GM12878 (cell line): ENCODE data around the gene HS1BP3. TPM values are rescaled to one million over a fixed set of nuclear protein-coding genes. Genes with fewer than 3 reads are reported as not detected.

ENCODE experiments used
- ATAC-seq: fragments of 200-7000 bp; cut with Tn5 transposase; 3 replicates; pipeline ENCODE4 v1.9.1; 2020; ENCODE audit warnings: mild to moderate bottlenecking, moderate library complexity
- BruUV-seq: library from RNA; stranded (reverse); fragments of 400-500 nt; replicated peaks from 2 replicates; lab custom pipeline; 2021; lab: Mats Ljungman, UMichigan
- CTCF ChIA-PET: fragments of 300-600 bp; sonication (Branson Sonifier 250); formaldehyde crosslinking; extraction: SDS; loops from one replicate; lab custom pipeline; 2021; ENCODE audit warnings: inconsistent platforms; lab: Yijun Ruan, JAX
- POLR2A ChIA-PET: fragments of 350-600 bp; formaldehyde crosslinking; extraction: SDS; loops from one replicate; lab custom pipeline; 2021; ENCODE audit warnings: inconsistent platforms; lab: Charles Lee
- RAD21 ChIA-PET: fragments of 300-600 bp; sonication (Branson Sonifier 250); formaldehyde crosslinking; loops from one replicate; lab custom pipeline; 2023; ENCODE audit warnings: antibody characterized with exemption; ENCODE audit not compliant: unreplicated experiment; lab: Charles Lee
- SMC1A ChIA-PET: fragments of 300-600 bp; sonication (Branson Sonifier 250); formaldehyde crosslinking; loops from one replicate; lab custom pipeline; 2023; ENCODE audit not compliant: unreplicated experiment, uncharacterized antibody; lab: Charles Lee
- DNase-seq: peaks from one replicate; pipeline ENCODE4 v3.0.0-alpha.2; 2011; ENCODE audit warnings: low read depth, low spot score
- FAIRE-seq: peaks from 3 replicates; lab custom pipeline; 2011; peaks lifted over from hg19 to GRCh38; lab: Jason Lieb, UNC
- H2AFZ ChIP-seq: 2 replicates; pipeline ENCODE4 v1.6.0; 2011; ENCODE audit warnings: low read depth, low read length, control low read depth; ENCODE audit not compliant: control insufficient read depth
- H3K27ac ChIP-seq: 2 replicates; pipeline ENCODE4 v1.5.1; 2011; ENCODE audit warnings: control low read depth; ENCODE audit not compliant: control insufficient read depth, insufficient read depth
- H3K27me3 ChIP-seq, 2 experiments: replicated peaks in 1 of 2; 2 replicates each; pipeline versions ENCODE4 v1.6.0 to v1.6.1; 2011; ENCODE audit warnings: low read length in 1 of 2; ENCODE audit not compliant: control insufficient read depth in 2 of 2, insufficient read depth in 2 of 2
- H3K36me3 ChIP-seq, 2 experiments: 2 replicates each; pipeline ENCODE4 v1.5.1; 2011; ENCODE audit warnings: low read length in 1 of 2; ENCODE audit not compliant: control insufficient read depth in 2 of 2, insufficient read depth in 2 of 2
- H3K4me1 ChIP-seq: 2 replicates; pipeline ENCODE4 v1.6.1; 2011; ENCODE audit warnings: mild to moderate bottlenecking, low read length, moderate library complexity, mixed read lengths; ENCODE audit not compliant: control insufficient read depth, insufficient read depth
- H3K4me2 ChIP-seq: 2 replicates; pipeline ENCODE4 v1.6.0; 2011; ENCODE audit warnings: control low read depth; ENCODE audit not compliant: control insufficient read depth, insufficient read depth
- H3K4me3 ChIP-seq: fragments of 200-600 bp; sonication (generic); 2 replicates; pipeline ENCODE4 v1.5.1; 2016
- H3K79me2 ChIP-seq: 2 replicates; pipeline ENCODE4 v1.6.0; 2011; ENCODE audit warnings: low read length; ENCODE audit not compliant: control insufficient read depth, insufficient read depth
- H3K9ac ChIP-seq: 2 replicates; pipeline ENCODE4 v1.8.0; 2011; ENCODE audit warnings: low read length, control low read depth, mixed read lengths; ENCODE audit not compliant: control insufficient read depth, insufficient read depth
- H3K9me3 ChIP-seq: replicated peaks from 3 replicates; pipeline ENCODE4 v1.5.1; 2011; ENCODE audit warnings: mild to moderate bottlenecking, low read length; ENCODE audit not compliant: control insufficient read depth, insufficient read depth
- H4K20me1 ChIP-seq: 2 replicates; pipeline ENCODE4 v1.6.0; 2011; ENCODE audit not compliant: control insufficient read depth, insufficient read depth
- NFYA ChIP-seq: IDR thresholded peaks from 2 replicates; pipeline ENCODE4 v1.6.1; 2011; ENCODE audit warnings: low read depth, mild to moderate bottlenecking, low read length, improper control_type of control experiment, borderline replicate concordance
- PAX8 ChIP-seq: fragments of 450-650 bp; IDR thresholded peaks from 2 replicates; pipeline ENCODE4 v1.6.1; 2017; ENCODE audit warnings: mild to moderate bottlenecking, moderate library complexity
- PML ChIP-seq: IDR thresholded peaks from 2 replicates; pipeline ENCODE4 v1.6.1; 2012; ENCODE audit warnings: low read length, inconsistent platforms
- TBL1XR1 ChIP-seq: IDR thresholded peaks from 2 replicates; pipeline ENCODE4 v1.6.1; 2012; ENCODE audit warnings: low read depth, low read length, improper control_type of control experiment
- TCF12 ChIP-seq: IDR thresholded peaks from 2 replicates; pipeline ENCODE4 v1.6.1; 2011; ENCODE audit warnings: low read depth, mild to moderate bottlenecking, low read length
- ZBTB11 ChIP-seq: fragments of 450-650 bp; formaldehyde crosslinking; IDR thresholded peaks from 2 replicates; pipeline ENCODE4 v1.5.0; 2022; ENCODE audit warnings: mild to moderate bottlenecking, missing genetic modification characterization
- WGBS: methylation state at CpG from one replicate; pipeline ENCODE4 v1.1.6; 2016; ENCODE audit warnings: low lambda C conversion rate; ENCODE audit not compliant: insufficient replicate concordance, insufficient coverage; ENCODE audit errors: missing lambda C conversion rate; 5-methylcytosine and 5-hydroxymethylcytosine counted together
- in situ Hi-C: fragments of 300-500 bp; cut with MboI; formaldehyde crosslinking; loops from 9 replicates; pipeline ENCODE4 v1.14.3; 2018; ENCODE audit warnings: mixed read lengths
- intact Hi-C: fragments of 100-400 bp; cut with micrococcal nuclease; formaldehyde crosslinking; loops from one replicate; pipeline ENCODE4 v1.14.2; 2022; ENCODE audit not compliant: unreplicated experiment
- polyA plus RNA-seq, 11 experiments: library from polyadenylated mRNA; depleted of rRNA in 4 of 11; unstranded in 6 of 11; stranded (reverse) in 5 of 11; fragments of >200 nt; fragmentation: Nextera tagmentation in 4 of 11; fragmentation: Illumina TruSeq in 1 of 11; extraction: Ambion mirVana in 4 of 11; extraction: Trizol in 1 of 11; gene quantifications; 1 replicate in 1 of 11; 2 replicates in 10 of 11; pipeline versions ENCODE4 v1.2.1 to v1.2.3, GENCODE V29; 2011 to 2016; ENCODE audit warnings: inconsistent platforms in 2 of 11, missing spikeins in 2 of 11, low read depth in 1 of 11
- total RNA-seq, 4 experiments: library from RNA; depleted of rRNA in 3 of 4; stranded (reverse); fragments of >200 nt in 3 of 4; fragmentation: Illumina TruSeq in 1 of 4; extraction: Trizol in 1 of 4; gene quantifications; 2 replicates each; pipeline versions ENCODE4 v1.2.1 to v1.2.3, GENCODE V29; 2013 to 2021

The HS1BP3 gene
- total and polyA plus RNA-seq, 10 of the 15 experiments (the other 5 are each of a cell fraction or from before 2014, with no cell fraction given), result 0.47 to 7.2 (median 4.6) TPM

GRCh38 chr2:20652673-20653575, 2.0 kb upstream of the HS1BP3 start:
- H3K27ac ChIP-seq, result no peak overlapping the region
- no peaks in the 10 kb centered on the region for H3K9me3 ChIP-seq
- H4K20me1 ChIP-seq, result no peaks in the 10 kb centered on the region
- H3K4me3 ChIP-seq, result no peak overlapping the region
- H3K27me3 ChIP-seq, result peaks cover 0 to 1% of the 10 kb centered on the region in 2 experiments; a peak in 1 of 4 replicates
- FAIRE-seq, result no peak
- H3K9ac ChIP-seq, result no peak overlapping the region
- WGBS, result 53% methylated on average over 11 of the region's 11 CpGs
- no TSS peak for BruUV-seq
- ChIA-PET CTCF (interaction anchor here (1.5 to 5.0 kb wide), 5 partner anchors 8 to 229 kb away, joined by 7 to 44 read pairs (median 28); no protein-coding TSS in a partner anchor), RAD21 (no interaction called here), POLR2A (no interaction called here), SMC1A (interaction anchor here (3.3 kb wide), 1 partner anchor 207 kb away, joined by 22 read pairs; the partner anchor contains the start of gene RHOB)
- no peak for ATAC-seq
- no peak overlapping the region for H3K4me2 ChIP-seq
- no peaks in the 10 kb centered on the region for H3K79me2 ChIP-seq
- H2AFZ ChIP-seq, result no peak overlapping the region
- no peaks in the 10 kb centered on the region for H3K36me3 ChIP-seq
- in situ Hi-C loops (loop anchor here (25.0 kb wide), 1 partner anchor 459 kb away; the partner anchor contains the start of gene TDRD15), intact Hi-C loops (no loop called here)
- DNase-seq, result no peak
- TF ChIP-seq TCF12 (no peak), TBL1XR1 (no peak)
- H3K4me1 ChIP-seq, result peaks cover 4% of the 10 kb centered on the region

- intact Hi-C loops (no loop called here), in situ Hi-C loops (loop anchor here (25.0 kb wide), 1 partner anchor 460 kb away; the partner anchor contains the start of gene TDRD15)
- no peak overlapping the region for H3K27ac ChIP-seq
- no peaks in the 10 kb centered on the region for H3K79me2 ChIP-seq
- H3K27me3 ChIP-seq, result peaks cover 0 to 1% of the 10 kb centered on the region in 2 experiments; a peak in 1 of 4 replicates
- no peak for ATAC-seq
- 93% methylated on average over 7 of the region's 7 CpGs for WGBS
- CTCF ChIA-PET, result interaction anchor here (1.3 to 5.0 kb wide), 12 partner anchors 9 to 311 kb away, joined by 4 to 44 read pairs (median 10); partner anchors contain the start of gene RHOB
- no peak for FAIRE-seq
- H3K4me2 ChIP-seq, result no peak overlapping the region
- no peak overlapping the region for H3K4me3 ChIP-seq
- no peaks in the 10 kb centered on the region for H3K9me3 ChIP-seq
- BruUV-seq, result no TSS peak
- H2AFZ ChIP-seq, result no peak overlapping the region
- DNase-seq, result no peak
- RAD21 ChIA-PET, result interaction anchor here (1.8 to 3.3 kb wide), 5 partner anchors 9 to 240 kb away, joined by 6 to 21 read pairs (median 13); no protein-coding TSS in a partner anchor
- H3K4me1 ChIP-seq, result peaks cover 4% of the 10 kb centered on the region
- SMC1A ChIA-PET, result interaction anchor here (1.2 to 3.3 kb wide), 5 partner anchors 8 to 309 kb away, joined by 4 to 22 read pairs (median 7); partner anchors contain the start of gene RHOB
- H4K20me1 ChIP-seq, result no peaks in the 10 kb centered on the region
- no peak overlapping the region for H3K9ac ChIP-seq
- H3K36me3 ChIP-seq, result no peaks in the 10 kb centered on the region
- POLR2A ChIA-PET, result interaction anchor here (1.3 kb wide), 1 partner anchor 205 kb away, joined by 5 read pairs; the partner anchor contains the start of gene RHOB
- TF ChIP-seq PML (no peak), NFYA (no peak), ZBTB11 (CRISPR knock-in tag) (no peak), PAX8 (no peak)
Observed at GRCh38 chr2:20652141-20652540, 1.2 kb upstream of the HS1BP3 start.
